GM19239 (cell line): ENCODE data around the gene RGPD5.
A peak's percentile ranks its signal among the peaks of the same experiment; 100 is the strongest.
"Not testable (repeated sequence)": the region's sequence is repeated elsewhere in the genome, so short reads cannot be mapped to it uniquely, and the experiment has no call there.

Source experiments
- DNase-seq: peaks from one replicate; pipeline ENCODE4 v3.0.0; 2011; ENCODE audit warnings: low spot score; ENCODE audit not compliant: insufficient read length
- FAIRE-seq: peaks from 2 replicates; lab custom pipeline; 2011; peaks lifted over from hg19 to GRCh38; lab: Jason Lieb, UNC

Gene RGPD5

GRCh38 chr2:109794074-109794737, at the start of gene RGPD5:
Gene RGPD5 (plus strand): TSS chr2:109794305. CDS start chr2:109794466, 161 bp downstream.
- not testable (repeated sequence) for DNase-seq, FAIRE-seq

GRCh38 chr2:109751572-109751971, 42.5 kb upstream of the RGPD5 start:
- FAIRE-seq, DNase-seq: not testable (repeated sequence)

GRCh38 chr2:109757163-109757824, 36.8 kb upstream of the RGPD5 start:
- not testable (repeated sequence) for FAIRE-seq, DNase-seq

- not testable (repeated sequence) for FAIRE-seq, DNase-seq
Measured at GRCh38 chr2:109760265-109761042, 33.7 kb upstream of the RGPD5 start.

GRCh38 chr2:109761043-109761454, 33.1 kb upstream of the RGPD5 start:
- DNase-seq, FAIRE-seq: not testable (repeated sequence)

GRCh38 chr2:109761976-109762375, 32.1 kb upstream of the RGPD5 start:
- not testable (repeated sequence) for FAIRE-seq, DNase-seq

- not testable (repeated sequence) for DNase-seq, FAIRE-seq
Measured at GRCh38 chr2:109766074-109766473, 28.0 kb upstream of the RGPD5 start.

- not testable (repeated sequence) for FAIRE-seq, DNase-seq
Measured at GRCh38 chr2:109766886-109767578, 27.1 kb upstream of the RGPD5 start.

- FAIRE-seq, DNase-seq: not testable (repeated sequence)
Measured at GRCh38 chr2:109768934-109769333, 25.2 kb upstream of the RGPD5 start.

- DNase-seq, FAIRE-seq: not testable (repeated sequence)
Measured at GRCh38 chr2:109779118-109779517, 15.0 kb upstream of the RGPD5 start.

- not testable (repeated sequence) for DNase-seq, FAIRE-seq
Measured at GRCh38 chr2:109781147-109781816, 12.8 kb upstream of the RGPD5 start.

- FAIRE-seq, DNase-seq: not testable (repeated sequence)
Measured at GRCh38 chr2:109782446-109782993, 11.6 kb upstream of the RGPD5 start.

GRCh38 chr2:109791530-109792279, 2.4 kb upstream of the RGPD5 start:
- FAIRE-seq, DNase-seq: not testable (repeated sequence)

- FAIRE-seq, DNase-seq: not testable (repeated sequence)
Measured at GRCh38 chr2:109792659-109793058, 1.4 kb upstream of the RGPD5 start.

- peak; percentile 23 for FAIRE-seq
- DNase-seq = not testable (repeated sequence)
Measured at GRCh38 chr2:109871129-109871751, 77.1 kb downstream of the RGPD5 start.

- not testable (repeated sequence) for FAIRE-seq
Measured at GRCh38 chr2:109876625-109877024, 82.5 kb downstream of the RGPD5 start.

GRCh38 chr2:109882112-109882511, 88.0 kb downstream of the RGPD5 start:
- not testable (repeated sequence) for FAIRE-seq, DNase-seq

More at GRCh38 chr2:109876625-109877024, 82.5 kb downstream of the RGPD5 start:
- not testable (repeated sequence) for DNase-seq

GRCh38 chr2:109888414-109888813, 94.3 kb downstream of the RGPD5 start:
- FAIRE-seq, DNase-seq: not testable (repeated sequence)
